Sigmoid colon (tissue), 7 donors: ENCODE results near the gene SNTG2. TPM values are rescaled to one million over a fixed set of nuclear protein-coding genes. Genes with fewer than 3 reads are reported as not detected.

Experiments used
- DNase-seq: peaks from one replicate; pipeline ENCODE4 v3.0.0-alpha.2; 2019
- H3K27ac ChIP-seq, 4 donors: fragments of 200-600 bp; sonication (generic); one replicate each; pipeline ENCODE4 v1.5.1; 2016 to 2019; ENCODE audit warnings: mild to moderate bottlenecking in 1 of 4
- H3K27me3 ChIP-seq, 3 donors: fragments of 200-600 bp; sonication (generic); one replicate each; pipeline ENCODE4 v1.5.1; 2019; ENCODE audit warnings: mild to moderate bottlenecking in 1 of 3
- H3K36me3 ChIP-seq, 4 donors: fragments of 200-600 bp; sonication (generic); one replicate each; pipeline ENCODE4 v1.5.1; 2016 to 2019
- H3K4me1 ChIP-seq, 4 donors: fragments of 200-600 bp; sonication (generic); one replicate each; pipeline ENCODE4 v1.5.1; 2017 to 2019
- H3K4me3 ChIP-seq, 4 donors: fragments of 200-600 bp; sonication (generic); one replicate each; pipeline ENCODE4 v1.5.1; 2017 to 2019; ENCODE audit warnings: mild to moderate bottlenecking in 2 of 4, moderate library complexity in 1 of 4
- H3K9me3 ChIP-seq, 4 donors: fragments of 200-600 bp in 3 of 4; sonication (generic) in 3 of 4; one replicate each; pipeline versions ENCODE4 v1.5.1 to v1.6.1; 2013 to 2019
- CTCF ChIP-seq, 4 experiments: fragments of 450-650 bp in 3 of 4; fragments of 200-600 bp in 1 of 4; IDR thresholded peaks; one replicate each; pipeline ENCODE4 v1.5.1; 2016 to 2019; ENCODE audit warnings: antibody characterized with exemption in 4 of 4, mild to moderate bottlenecking in 3 of 4, moderate library complexity in 2 of 4
- EP300 ChIP-seq, 4 donors: sonication (generic); formaldehyde crosslinking; IDR thresholded peaks; one replicate each; pipeline ENCODE4 v1.6.1; 2017; ENCODE audit warnings: antibody characterized with exemption in 4 of 4
- POLR2A ChIP-seq, 2 donors: fragments of 450-650 bp; IDR thresholded peaks; one replicate each; pipeline ENCODE4 v1.6.1; 2016; ENCODE audit warnings: antibody characterized with exemption in 2 of 2, mild to moderate bottlenecking in 2 of 2, moderate library complexity in 2 of 2
- POLR2AphosphoS5 ChIP-seq, 4 donors: sonication (generic); formaldehyde crosslinking; IDR thresholded peaks; one replicate each; pipeline ENCODE4 v1.6.1; 2017; ENCODE audit warnings: antibody characterized with exemption in 4 of 4
- WGBS, 2 donors: extraction: QIAGEN DNeasy Blood & Tissue Kit; methylation state at CpG; one replicate each; pipeline ENCODE4 v1.1.7; 2013; 5-methylcytosine and 5-hydroxymethylcytosine counted together
- intact Hi-C: fragments of 100-400 bp; cut with DNase I; formaldehyde crosslinking; loops from one replicate; pipeline ENCODE4 v1.15.1; 2023
- polyA plus RNA-seq, 3 donors: library from polyadenylated mRNA; stranded (reverse); fragments of 200-250 nt; gene quantifications; one replicate each; pipeline ENCODE4 v1.2.3, GENCODE V29; 2013
- total RNA-seq, 4 donors: library from RNA; depleted of rRNA; stranded (reverse); fragments of >200 nt; gene quantifications; one replicate each; pipeline ENCODE4 v1.1.0, GENCODE V29; 2016
- donor health status: healthy with polysubstance abuse.
- donor health status: Bipolar disorder and iron deficiency.
- donor health status: healthy.

The SNTG2 gene
- total and polyA plus RNA-seq, 7 donors, result 0.60 to 5.2 (median 1.9) TPM; not detected in 1

DNA sequence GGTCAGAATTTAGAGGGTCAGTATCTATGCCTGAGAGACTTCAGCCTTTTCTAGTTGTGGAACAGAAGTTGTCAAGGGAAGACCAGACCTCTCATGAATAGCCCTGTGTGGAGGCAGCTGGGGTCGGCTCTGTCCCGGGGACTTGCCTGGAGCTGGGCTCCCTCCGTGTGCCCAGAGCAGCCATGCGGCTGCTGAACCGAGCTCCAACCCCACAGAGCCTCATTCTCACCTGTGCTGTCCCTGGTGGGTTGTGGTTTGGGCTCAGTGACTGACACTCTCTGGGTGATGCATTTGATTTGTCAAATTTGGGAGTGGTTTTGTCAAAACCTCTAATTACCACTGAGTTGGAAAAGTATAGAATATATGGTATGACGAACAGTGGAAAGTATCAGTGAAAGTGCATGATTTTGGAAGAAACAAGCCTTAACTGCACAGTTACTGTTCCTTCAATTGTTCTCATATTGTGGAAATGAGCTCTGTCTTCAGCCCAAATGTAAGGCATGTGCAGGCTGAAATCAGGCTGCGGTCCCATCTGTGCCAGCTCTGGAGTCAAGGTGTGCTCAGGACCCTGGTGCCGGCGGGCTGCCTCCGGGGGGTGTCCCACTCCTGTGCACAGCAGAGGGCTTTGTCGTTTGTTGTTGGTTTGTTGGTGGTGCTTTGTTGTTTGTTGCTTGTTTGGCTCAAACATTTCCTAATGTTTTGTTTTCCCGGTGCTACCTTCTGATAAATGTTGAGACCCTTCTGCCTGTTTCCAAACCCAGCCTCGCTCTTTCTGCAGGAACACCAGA is 200.3 kb downstream of the SNTG2 start:
- H3K27ac ChIP-seq, result no peak overlapping the region
- no peak overlapping the region for H3K4me3 ChIP-seq
- WGBS, 2 donors, result 65 to 68% methylated on average over 13 of the region's 13 CpGs
- no peak for TF ChIP-seq POLR2AphosphoS5 (IDR thresholded peaks at IDR 0.05)
- TF ChIP-seq EP300 (IDR thresholded peaks at IDR 0.05), result no peak
- no peak for TF ChIP-seq POLR2A (IDR thresholded peaks at IDR 0.05)
- no peak for TF ChIP-seq CTCF (IDR thresholded peaks at IDR 0.05)
- no peaks in the 10 kb centered on the region for H3K36me3 ChIP-seq
- H3K27me3 ChIP-seq, result no peaks in the 10 kb centered on the region
- no peaks in the 10 kb centered on the region for H3K4me1 ChIP-seq
- no peak for DNase-seq
- intact Hi-C loops, result no loop called here
- no peaks in the 10 kb centered on the region for H3K9me3 ChIP-seq

DNA sequence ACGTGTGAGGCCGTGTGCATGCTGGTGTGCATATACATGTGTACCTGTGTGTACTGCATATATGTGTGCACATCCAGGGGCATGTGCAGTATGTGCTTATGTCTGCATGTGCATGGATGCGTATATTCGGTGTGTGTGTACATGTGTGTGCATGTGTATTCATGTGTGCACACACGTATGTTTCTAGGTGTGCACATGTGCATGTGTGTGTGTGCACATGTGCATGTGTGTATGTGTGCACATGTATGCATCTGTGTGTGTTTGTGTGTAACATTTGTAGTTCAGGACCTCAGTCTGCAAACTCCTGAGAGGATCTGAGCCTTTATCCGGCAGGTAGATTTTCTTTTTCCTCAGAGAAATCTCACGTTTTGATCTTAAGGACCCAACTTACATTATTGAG is 201.7 kb downstream of the SNTG2 start:
- TF ChIP-seq POLR2A (IDR thresholded peaks at IDR 0.05) (no peak), EP300 (IDR thresholded peaks at IDR 0.05) (no peak), POLR2AphosphoS5 (IDR thresholded peaks at IDR 0.05) (no peak), CTCF (IDR thresholded peaks at IDR 0.05) (no peak)
- Histone ChIP-seq H3K4me3 (no peak overlapping the region), H3K36me3 (no peaks in the 10 kb centered on the region), H3K27me3 (no peaks in the 10 kb centered on the region), H3K9me3 (no peaks in the 10 kb centered on the region), H3K27ac (no peak overlapping the region), H3K4me1 (no peaks in the 10 kb centered on the region)
- no peak for DNase-seq
- intact Hi-C loops, result no loop called here
- WGBS, 2 donors, result 81 to 82% methylated on average over 7 of the region's 7 CpGs

DNA sequence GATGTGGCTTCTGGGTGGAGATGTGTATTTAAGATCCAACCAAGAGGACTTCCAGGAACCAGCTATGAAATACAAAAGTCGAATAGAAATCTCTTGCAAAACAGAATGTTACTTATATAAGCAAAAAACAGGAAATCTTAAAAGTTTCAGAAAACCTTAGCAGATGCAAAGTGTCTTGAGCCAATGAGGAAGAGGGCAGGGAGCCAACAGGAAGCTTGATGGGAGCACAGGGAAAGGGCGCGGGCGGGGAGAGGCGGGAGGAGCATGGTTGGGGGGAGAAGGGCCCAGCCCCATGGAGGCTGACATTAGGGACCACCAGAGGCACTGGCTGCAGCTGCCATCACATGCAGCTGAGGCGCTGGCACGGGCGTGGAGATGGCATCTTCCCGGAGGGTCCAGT is 203.3 kb downstream of the SNTG2 start:
- Histone ChIP-seq H3K27me3 (no peaks in the 10 kb centered on the region), H3K4me3 (no peak overlapping the region), H3K36me3 (no peaks in the 10 kb centered on the region), H3K9me3 (no peaks in the 10 kb centered on the region), H3K4me1 (no peaks in the 10 kb centered on the region), H3K27ac (no peak overlapping the region)
- intact Hi-C loops, result no loop called here
- TF ChIP-seq CTCF (IDR thresholded peaks at IDR 0.05), result no peak
- no peak for TF ChIP-seq EP300 (IDR thresholded peaks at IDR 0.05)
- TF ChIP-seq POLR2A (IDR thresholded peaks at IDR 0.05), result no peak
- no peak for TF ChIP-seq POLR2AphosphoS5 (IDR thresholded peaks at IDR 0.05)
- WGBS, 2 donors, result 31 to 38% methylated on average over 9 of the region's 9 CpGs
- peak; percentile 74 for DNase-seq

DNA sequence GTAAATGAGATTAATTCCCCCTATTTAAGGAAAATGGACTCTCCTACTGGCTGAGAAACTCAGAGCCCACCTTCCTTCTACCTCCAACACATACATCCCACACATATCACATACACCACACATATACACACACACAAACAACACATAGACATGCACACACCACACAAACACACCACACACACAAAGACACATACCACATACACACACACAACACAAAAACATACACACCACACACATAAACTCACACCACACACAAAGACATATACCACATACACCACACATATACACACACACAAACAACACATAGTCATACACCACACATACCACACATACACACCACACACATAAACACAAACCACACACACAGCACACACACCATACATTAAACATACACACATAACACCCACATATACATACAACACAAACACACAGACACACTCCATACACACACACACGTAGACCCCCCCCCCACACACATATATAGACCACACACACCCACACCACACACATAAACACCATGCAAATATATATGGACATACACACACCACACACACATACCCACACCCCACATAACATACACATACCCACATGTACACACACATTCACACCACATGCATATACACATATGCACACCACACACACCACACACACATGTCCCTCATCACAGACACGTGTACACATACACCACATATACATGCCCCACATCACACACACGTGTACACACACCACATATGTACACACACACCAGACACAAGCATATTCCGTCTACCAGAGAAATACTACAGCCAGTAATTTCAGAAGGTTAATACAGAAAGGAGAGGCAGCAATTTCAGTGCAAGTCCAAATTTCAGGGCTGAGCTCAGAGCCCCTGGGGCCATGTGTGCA is 204.3 kb downstream of the SNTG2 start:
- Histone ChIP-seq H3K9me3 (no peaks in the 10 kb centered on the region), H3K4me3 (no peak overlapping the region), H3K36me3 (no peaks in the 10 kb centered on the region), H3K4me1 (no peaks in the 10 kb centered on the region), H3K27ac (no peak overlapping the region), H3K27me3 (no peaks in the 10 kb centered on the region)
- TF ChIP-seq CTCF (IDR thresholded peaks at IDR 0.05), result no peak
- no peak for TF ChIP-seq POLR2A (IDR thresholded peaks at IDR 0.05)
- no peak for TF ChIP-seq EP300 (IDR thresholded peaks at IDR 0.05)
- no peak for TF ChIP-seq POLR2AphosphoS5 (IDR thresholded peaks at IDR 0.05)
- 87 to 89% methylated on average over 4 of the region's 4 CpGs for WGBS, 2 donors
- DNase-seq, result no peak
- intact Hi-C loops, result no loop called here
